GM19463 (cell line): ENCODE measurements around the gene KRT14.

Experiments
- ATAC-seq: cut with Tn5 transposase; IDR thresholded peaks from one replicate; pipeline ENCODE4 v1.9.1; 2021; ENCODE audit warnings: mild to moderate bottlenecking, moderate library complexity; ENCODE audit not compliant: unreplicated experiment

Gene KRT14

DNA sequence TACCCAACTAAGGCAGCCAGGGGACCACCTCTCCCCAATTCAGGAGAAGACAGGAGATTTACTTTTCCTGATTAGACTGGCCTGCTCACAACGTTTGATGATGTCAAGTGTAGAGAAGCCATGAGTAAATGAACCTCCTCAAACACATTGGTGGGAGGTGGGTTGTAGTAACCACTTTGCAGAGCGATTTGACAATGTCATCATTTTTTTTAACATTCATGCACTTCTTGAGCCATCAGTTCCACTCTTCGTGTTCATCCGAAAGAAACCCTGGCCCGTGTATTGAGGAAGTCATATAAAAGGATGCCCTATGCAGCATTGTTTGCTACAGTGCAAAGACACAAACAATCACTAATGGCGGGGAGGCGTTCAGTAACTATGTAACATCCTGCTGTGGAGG, 53.1 kb downstream of the KRT14 start:
- no peak for ATAC-seq

DNA sequence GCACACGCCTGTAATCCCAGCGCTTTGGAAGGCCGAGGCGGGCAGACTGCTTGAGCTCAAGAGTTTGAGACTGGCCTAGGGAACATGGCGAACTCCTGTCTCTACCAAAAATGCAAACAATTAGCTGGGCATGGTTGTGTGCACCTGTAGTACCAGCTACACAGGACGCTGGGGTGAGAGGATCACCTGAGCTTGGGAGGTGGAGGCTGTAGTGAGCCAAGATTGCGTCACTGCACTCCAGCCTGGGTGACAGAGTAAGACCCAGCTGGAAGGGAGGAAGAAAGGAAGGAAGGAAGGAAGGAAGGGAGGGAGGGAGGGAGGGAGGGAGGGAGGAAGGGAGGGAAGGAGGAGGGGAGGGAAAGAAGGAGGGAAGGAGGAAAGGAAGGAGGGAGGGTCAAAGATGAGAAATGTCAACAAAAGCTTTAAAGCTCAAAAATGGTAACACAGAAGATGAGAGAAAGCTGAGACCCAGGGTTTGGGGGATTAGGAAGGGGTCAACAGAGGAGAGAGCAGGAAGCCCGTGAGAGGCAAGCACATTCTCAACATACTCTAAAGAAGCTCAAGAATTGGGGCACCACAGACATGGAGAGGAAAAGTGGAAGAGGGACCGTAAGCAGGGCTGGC, 53.6 kb downstream of the KRT14 start:
- ATAC-seq, result no peak
